ENCODE results near the gene BRD9.

The BRD9 gene

DNA sequence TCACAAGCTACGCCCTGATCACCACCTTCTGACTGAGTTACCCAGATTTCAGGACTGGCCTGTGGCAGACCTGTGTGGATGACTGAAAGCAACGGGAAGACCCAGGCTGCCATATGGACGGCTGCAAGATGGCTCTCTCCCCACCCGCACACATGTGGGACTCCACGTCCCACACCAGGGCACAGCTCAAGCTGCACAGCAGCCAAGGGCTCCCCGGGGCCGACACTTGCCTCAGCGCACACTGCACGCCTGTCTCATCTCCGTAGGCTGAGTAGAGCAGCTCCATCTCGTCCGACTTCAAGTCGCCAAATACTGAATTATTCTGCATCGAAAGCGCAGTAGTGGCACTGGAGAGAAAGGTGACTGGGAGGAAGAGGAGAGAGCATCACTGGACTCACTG is 14.5 kb downstream of the BRD9 start:
- DNase-seq (ENCODE audit: low read depth) = no peak

DNA sequence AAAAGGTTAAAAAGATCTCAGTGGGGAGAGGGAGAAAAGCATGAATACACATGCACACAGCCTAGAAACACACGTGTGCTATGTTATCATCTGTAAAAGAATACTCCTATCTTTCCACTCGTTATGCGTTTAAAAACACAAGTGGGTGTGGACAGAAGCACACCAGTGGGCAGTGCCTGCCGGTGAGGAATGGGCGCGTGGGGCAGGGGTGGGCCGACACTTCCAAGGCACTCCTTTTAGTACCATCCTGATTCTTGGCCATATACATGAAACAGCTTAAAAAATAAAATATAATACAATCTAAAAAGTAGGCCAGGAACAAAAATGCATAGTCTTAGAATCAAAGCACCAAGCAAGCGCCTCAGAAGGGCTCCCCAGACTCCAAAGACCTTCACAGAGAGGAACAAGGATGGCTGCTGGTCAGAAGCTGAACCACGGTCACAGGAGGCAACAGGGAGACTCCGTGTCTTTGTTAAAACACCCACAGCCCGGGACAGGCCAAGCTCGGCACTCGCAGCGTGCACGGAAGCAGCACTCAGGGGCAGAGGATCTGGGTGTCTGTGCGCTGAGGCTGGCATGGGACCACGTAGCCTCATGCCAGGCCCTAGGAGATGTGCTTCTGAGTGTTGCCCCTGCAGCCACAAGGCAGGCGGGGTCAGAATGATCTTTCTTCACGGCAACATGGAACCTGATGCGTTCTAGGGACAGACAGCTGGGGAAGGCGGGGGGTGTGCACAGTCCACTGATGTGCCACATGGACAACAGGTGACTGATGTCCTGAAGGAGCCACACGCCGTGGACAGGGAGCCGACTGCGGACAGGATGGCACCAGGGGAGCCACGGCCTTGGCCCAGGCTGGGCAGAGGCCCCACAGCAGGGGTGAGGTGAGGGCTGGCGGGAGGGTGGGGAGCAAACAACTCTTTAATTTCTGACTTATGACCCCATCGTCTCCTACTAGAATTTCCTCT is 15.9 kb downstream of the BRD9 start:
- DNase-seq (ENCODE audit: low read depth) = no peak

DNA sequence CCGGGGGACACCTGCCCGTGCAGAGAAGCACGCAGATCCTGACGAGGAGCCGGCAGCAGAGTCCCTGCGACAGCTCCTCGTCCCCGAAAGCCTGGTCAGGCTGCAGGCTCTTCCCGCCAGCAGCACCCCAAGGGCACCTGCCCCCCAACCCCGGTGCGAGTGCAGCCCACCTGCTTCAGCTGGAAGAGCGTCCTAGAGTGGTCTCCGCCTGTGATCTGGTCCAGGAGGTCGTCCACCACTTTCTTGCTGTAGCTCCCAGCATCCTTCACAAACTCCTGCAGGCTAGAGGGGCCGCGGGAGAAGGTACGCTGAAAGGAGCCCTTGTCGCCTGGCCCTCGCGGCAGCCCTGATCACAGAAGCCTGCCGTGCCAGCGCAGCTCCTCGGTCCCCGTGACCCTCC is 16.7 kb downstream of the BRD9 start:
- DNase-seq (ENCODE audit: low read depth) = no peak

- DNase-seq (ENCODE audit: low read depth) = no peak
Measured at GRCh38 chr5:873328-873727, 19.3 kb downstream of the BRD9 start.

GRCh38 chr5:872301-872700 is 20.3 kb downstream of the BRD9 start:
- DNase-seq (ENCODE audit: low read depth) = no peak

DNA sequence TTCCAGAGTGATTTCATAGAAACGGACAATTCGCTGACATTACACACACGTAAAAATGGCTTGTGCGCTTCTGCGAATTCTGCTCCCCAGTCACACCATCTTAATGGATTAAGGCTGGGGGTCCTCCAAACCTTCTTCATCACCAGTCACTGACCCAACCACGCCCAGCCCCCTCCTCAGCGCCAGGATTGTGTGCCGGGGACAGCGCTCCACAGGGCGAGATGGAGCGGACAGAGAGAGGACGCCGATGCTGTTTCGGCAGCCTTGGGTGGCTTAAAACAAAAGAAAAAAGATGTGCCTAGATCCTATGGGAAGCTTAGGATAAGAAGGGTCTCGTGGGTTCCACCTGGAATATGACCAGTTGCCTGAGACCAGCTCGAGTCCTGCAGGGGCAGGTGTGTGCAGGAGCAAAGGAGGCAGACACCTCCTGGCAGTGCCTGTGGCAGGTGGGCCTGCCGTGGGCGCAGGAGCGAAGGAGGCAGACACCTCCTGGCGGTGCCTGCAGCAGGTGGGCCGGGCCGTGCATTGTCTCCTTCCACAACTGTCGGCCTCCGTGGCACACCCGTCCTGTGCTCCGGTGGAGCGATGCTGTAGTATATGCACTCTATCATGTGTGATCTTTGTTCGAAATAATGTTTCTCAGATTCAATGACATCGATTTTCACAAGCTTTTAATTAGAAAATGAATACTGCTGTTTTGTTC is 20.9 kb downstream of the BRD9 start:
- DNase-seq (ENCODE audit: low read depth) = no peak

DNA sequence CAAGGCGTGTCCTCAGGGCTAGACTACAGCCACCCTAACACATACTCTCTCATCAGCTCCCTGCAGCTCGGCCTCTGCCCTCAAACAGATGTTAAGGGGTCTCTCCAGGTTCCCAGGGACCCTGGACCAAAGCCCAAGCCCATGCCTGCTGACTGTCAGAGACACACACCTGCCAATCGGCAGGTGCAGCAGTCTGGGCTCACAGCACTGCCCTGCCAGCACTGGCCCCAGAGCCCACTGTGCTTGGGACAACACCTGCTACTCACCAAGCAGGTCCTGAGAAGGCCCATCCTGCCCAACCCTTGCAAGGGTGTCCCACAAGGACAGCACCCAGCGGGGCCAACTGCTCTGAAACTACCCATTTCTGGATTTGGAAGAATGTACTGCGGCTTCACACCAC is 21.6 kb downstream of the BRD9 start:
- no peak for DNase-seq (ENCODE audit: low read depth)

DNA sequence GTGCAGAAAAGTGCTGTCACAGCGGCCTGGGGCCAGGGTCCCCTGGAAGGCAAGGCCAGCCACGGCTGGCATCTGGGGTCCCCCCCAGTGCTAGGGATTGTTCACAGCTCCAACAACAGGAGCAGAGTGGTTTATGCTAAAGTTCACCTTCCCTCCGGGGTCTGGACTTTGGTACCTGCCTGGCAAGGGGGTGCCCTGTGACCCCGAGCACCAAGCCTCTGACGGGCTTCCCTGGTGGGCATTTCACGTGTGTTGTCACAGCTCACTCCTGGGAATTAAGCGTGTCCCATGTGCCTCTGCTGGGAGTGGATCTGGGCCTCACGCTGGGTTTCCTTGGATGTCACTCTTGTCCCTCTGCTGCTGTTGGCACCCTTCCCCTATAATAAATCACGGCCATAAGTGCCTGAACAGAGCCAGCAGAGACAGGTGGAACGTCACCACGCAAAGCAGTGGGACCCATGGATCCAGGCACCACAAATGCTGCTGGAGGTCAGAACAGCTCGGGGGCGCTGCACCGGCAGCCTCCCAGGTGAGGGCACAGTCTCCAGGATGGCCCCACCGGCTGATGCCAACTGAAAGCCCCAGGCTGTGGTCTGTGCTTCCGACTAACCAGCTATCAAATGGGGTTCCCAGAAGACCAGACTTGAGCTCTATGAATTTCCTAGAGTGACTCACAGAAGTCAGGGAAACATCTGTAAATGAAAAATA is 24.0 kb downstream of the BRD9 start:
- no peak for DNase-seq (ENCODE audit: low read depth)

DNA sequence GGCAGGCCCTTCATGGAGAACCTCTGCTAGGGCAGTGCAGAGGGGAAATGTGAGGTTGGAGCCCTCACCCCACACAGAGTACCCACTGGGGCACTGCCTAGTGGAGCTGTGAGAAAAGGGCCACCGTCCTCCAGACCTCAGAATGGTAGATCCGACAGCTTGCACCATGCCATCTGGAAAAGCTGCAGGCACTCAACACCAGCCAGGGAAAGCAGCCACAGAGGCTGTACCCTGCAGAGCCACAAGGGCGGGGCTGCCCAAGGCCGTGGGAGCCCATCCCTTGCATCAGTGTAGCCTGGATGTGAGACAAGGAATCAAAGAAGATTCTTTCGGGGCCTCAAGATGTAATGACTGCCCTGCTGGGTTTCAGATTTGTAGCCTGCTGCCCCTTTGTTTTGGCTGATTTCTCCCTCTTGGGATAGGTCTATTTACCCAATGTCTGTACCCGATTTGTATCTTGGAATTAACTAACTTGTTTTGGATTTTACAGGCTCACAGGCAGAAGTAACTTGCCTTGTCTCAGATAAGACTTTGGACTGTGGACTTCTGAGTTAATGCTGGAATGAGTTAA is 25.2 kb downstream of the BRD9 start:
- no peak for DNase-seq (ENCODE audit: low read depth)

GRCh38 chr5:865771-866170 is 26.8 kb downstream of the BRD9 start:
- DNase-seq (ENCODE audit: low read depth) = no peak

DNA sequence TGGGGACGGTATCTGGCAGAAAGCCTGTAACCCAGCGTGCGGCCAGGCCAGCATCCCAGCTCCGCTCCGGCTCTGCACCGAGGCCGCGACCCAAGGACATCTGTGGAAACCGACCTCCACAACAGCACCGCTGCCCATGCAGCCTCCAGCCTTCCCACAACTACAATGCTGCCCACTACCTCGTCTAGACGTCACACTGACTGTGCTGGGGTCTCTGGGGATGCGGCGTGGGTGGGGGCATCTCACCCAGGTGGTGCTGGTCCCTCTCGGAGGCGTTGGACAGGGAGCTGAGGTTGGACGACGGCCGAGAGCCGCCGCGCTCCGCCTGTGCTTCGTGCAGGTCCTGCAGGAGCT is 27.5 kb downstream of the BRD9 start:
- DNase-seq (ENCODE audit: low read depth) = no peak

- DNase-seq (ENCODE audit: low read depth) = no peak
Measured at GRCh38 chr5:864492-865167, 28.0 kb downstream of the BRD9 start.

DNA sequence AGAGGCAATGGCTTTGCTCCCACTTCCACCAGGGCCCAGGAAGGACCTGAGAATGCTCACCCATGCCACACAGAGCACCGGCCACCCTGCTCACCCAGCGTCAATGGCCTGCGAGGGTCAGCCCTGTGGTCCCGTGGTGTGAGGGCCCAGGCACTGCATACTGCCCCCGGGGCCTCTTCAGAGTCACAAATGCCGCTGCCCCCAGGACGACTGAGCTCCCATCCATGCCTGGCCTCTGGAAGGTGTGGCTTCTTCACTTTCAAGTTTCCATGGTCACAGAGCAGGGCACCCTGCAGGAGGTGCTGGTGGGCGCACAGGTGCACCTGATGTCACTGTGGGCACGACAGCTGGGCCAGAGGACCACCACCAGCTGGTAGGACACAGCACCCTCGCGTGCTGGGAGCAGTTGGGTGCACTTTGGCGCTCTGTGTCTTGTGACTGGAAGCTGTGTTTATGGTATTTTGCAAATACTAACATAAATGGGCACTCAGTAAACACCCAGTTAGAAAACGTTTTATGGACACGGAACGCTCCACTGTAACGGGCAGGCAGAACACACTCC is 29.3 kb downstream of the BRD9 start:
- DNase-seq (ENCODE audit: low read depth) = no peak

DNA sequence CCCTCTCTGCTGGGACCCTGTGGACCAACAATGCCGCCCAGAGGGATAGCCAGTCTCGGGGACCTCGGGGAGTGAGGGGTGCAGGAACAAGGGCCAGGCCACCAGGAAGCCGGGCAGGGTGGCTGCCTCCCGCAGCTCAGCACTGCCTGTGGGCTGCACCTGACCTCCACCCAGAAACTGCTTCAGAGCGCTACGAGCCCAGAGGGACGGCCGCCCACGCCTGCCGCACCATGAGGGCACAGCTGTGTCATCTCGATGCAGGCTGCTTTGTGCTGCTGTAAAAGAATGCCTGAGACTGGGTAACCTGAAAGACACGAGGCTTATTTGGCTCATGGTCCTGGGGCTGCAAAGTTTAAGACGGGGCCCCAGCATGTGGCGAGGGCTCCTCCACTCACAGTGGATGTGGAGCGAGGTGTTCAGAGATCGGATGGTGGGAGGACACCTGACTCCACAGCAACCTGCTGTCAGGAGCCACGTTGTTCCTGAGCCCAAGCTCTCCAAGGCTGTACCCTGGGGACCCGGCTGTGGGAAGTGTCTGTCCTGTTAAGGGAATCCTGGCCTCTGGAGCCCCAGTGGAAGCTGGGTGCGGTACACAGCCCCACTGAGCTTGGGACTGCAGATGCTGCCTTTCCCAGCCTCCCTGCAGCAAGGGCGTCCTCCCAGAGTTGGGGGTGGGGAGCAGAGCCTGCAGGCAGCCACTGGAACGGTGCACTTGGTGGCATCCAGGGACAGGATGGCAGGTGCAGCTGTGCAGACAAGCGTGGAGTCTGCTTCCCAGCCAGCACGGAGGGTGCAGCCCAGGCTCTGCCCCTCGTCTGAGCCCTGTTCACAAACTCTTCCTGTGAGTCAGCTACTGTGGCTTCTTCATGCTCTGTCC is 30.0 kb downstream of the BRD9 start:
- DNase-seq (ENCODE audit: low read depth) = no peak

GRCh38 chr5:861442-862366 is 30.9 kb downstream of the BRD9 start:
- no peak for DNase-seq (ENCODE audit: low read depth)

GRCh38 chr5:860506-861150 is 32.0 kb downstream of the BRD9 start:
- DNase-seq (ENCODE audit: low read depth) = no peak

DNA sequence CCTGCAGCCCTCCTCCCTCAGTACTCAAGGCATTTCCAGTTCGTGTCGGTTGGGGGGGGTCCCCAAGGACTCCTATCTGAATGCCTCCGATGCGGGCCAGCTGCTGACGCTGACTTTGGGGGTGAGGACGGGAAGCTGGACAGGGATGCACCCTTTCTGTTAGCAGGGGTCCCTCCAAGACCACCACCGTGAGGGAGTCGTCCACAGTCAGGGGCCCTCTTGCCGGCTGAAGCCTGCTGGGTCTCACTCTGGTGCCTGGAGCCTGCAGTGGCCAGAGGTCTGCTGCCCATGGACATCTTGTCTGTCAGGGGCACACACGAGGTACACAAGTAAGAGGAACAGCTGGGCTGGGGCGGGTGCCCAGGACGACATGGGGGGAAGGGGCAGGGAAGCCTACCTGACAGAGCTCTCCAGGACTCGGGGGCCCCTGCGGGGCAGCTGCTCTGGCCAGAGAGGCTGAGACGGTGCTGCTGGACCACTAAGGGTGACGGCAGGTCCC is 32.8 kb downstream of the BRD9 start:
- no peak for DNase-seq (ENCODE audit: low read depth)

GRCh38 chr5:859391-859790 is 33.2 kb downstream of the BRD9 start:
- DNase-seq (ENCODE audit: low read depth) = no peak

DNA sequence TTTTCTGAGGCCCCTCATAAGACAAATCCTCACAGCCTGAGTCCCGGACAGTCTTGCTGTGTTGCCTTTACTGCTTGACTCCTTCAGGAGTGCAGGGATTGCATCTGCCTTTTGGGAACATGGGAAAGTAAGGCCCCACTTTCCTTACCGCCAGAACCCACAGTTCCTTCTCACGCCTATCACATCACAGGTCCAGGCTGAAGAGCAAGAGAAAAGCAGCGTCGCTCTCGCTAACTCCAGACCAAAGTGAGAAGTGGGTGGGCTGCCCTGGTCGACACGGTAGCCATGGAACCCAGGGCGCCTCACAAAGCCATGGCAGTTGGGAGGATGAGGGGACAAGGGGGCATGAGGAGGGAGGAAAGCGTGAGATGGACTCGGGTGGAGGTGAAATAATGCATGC is 33.9 kb downstream of the BRD9 start:
- no peak for DNase-seq (ENCODE audit: low read depth)
